HL-60/S4 treated with phorbol 12-myristate 13-acetate at 8.2 ng/mL for 4 days and 3 days (cell line): ENCODE measurements around the gene PRRT3.
"Not testable (repeated sequence)": the region's sequence is repeated elsewhere in the genome, so short reads cannot be mapped to it uniquely, and the experiment has no call there.

Experiments
- in situ Hi-C: fragments of 300-500 bp; cut with MboI; formaldehyde crosslinking; loops from 2 replicates; pipeline ENCODE4 v1.15.0; 2022; ENCODE audit warnings: low sequenced_read_pairs

PRRT3 gene

DNA sequence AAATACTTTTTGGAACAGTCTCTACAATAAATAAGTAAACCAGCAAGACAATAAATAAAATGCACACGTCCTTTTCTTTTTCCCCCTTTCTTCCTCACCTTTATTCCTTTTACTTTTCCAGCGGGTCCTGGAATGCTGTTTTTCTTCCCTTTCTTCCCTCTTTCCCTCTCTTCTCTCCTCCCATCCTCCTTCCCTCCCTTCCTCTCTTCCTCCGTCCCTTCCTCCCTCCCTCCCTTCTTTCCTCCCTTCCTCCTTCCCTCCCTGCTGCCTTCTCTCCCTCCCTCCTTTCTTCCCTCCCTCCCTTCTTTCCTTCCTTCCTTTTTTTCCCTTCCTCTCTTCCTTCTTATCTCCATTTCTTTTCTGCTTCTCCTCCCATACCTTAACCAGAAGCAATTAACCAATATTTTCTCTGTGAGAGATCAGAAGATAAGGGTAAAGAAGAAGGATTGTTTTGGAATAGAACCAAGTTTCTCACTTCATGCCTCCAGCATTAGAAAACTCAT lies 52.9 kb downstream of the PRRT3 start:
- in situ Hi-C loops = no loop called here

DNA sequence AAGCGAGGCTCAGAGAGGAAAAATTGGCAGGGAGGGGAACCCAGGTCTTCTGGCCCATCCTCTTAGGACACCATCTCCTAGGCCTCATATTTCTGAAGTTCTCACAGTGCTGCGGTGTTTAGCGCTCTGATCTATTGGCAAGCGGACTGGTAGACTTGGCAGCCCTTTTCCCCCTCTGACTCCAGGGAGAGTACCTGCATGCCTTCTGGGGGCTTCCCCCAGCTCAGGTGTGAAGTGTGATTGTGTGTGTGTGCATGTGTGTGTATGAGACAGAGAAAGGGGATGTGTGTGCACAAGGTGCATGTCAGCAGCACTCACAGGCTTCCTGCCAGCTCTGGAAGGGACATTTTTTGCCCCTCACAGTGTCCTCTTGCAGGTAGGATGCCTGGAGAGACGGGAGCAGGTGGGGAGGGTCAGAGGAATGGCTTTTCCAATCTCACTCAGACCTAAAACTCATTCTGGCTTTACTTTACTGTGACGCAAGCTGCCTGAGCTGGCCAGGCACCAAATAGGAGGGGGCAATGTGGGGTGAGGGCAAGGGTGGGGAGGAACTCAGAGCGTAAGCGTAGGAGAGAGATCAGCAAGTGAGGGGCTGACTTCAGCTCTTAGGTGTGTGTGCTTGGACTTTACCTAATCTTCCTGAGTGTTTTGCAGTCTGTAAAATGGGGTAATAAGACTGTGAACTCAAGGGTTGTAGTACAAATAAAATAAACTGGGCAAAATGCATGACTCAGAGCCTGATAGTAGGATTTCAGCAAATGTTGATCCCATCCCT lies 53.6 kb downstream of the PRRT3 start:
- in situ Hi-C loops = no loop called here

GRCh38 chr3:9897408-9898372 lies 54.5 kb downstream of the PRRT3 start:
- in situ Hi-C loops = no loop called here

DNA sequence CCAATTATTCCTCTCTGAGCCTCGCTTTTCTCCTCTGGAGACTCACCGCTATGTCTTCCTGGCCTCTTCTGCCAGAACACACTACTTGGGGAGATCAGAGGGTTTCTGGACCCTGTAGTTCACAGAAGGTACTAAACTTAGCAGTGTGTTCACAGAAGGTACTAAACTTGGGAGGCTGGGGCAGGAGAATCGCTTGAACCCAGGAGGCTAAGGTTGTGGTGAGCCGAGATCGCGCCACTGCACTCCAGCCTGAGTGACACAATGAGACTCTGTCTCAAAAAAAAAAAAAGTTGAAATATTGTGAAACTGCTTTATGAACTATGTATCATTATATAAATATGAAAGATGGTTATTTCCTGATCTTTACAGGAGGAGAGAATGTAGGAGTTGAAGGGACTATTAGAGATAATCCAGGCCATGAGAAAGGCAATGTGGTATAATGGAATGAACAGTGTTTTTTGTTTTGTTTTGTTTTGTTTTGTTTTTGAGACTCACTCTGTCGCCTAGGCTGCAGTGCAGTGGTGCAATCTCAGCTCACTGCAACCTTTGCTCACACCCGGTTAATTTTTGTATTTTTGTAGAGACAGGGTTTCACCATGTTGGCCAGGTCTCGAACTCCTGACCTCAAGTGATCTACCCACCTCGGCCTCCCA lies 55.3 kb downstream of the PRRT3 start:
- in situ Hi-C loops = not testable (repeated sequence)

- in situ Hi-C loops = not testable (repeated sequence)
These were observed 56.5 kb downstream of the PRRT3 start for GRCh38 chr3:9895715-9896114.
